Brain microvascular endothelial cell (primary cell): ENCODE results near the gene DDX31.

ENCODE experiments used
- DNase-seq: peaks from one replicate; pipeline ENCODE4 v3.0.0-alpha.2; 2020
- H3K27ac ChIP-seq: fragments of 250-450 bp; sonication (Bioruptor Pico); 2 replicates; pipeline ENCODE4 v1.5.1; 2020; ENCODE audit warnings: mild to moderate bottlenecking, moderate library complexity
- H3K27me3 ChIP-seq: fragments of 250-450 bp; sonication (Bioruptor Pico); replicated peaks from 2 replicates; pipeline ENCODE4 v1.5.1; 2020; ENCODE audit warnings: mild to moderate bottlenecking
- H3K36me3 ChIP-seq: fragments of 250-450 bp; sonication (Bioruptor Pico); replicated peaks from 2 replicates; pipeline ENCODE4 v1.5.1; 2020; ENCODE audit warnings: mild to moderate bottlenecking
- H3K4me3 ChIP-seq: 2 replicates; pipeline ENCODE4 v1.5.1; 2011; ENCODE audit warnings: low read depth, mild to moderate bottlenecking, control low read depth, low read length, moderate library complexity
- in situ Hi-C: cut with HindIII; loops from 2 replicates; pipeline ENCODE4 v1.10.0; 2017; ENCODE audit warnings: low sequenced_read_pairs, low pct_ligation_motif_present
- TF ChIP-seq, protein P1 (sequence below): IDR thresholded peaks from 2 replicates; pipeline ENCODE4 v1.5.1; 2011; ENCODE audit warnings: low read depth, mild to moderate bottlenecking, moderate library complexity, low read length, control low read depth, inconsistent platforms; ENCODE audit errors: missing control alignments

DDX31 gene

DNA sequence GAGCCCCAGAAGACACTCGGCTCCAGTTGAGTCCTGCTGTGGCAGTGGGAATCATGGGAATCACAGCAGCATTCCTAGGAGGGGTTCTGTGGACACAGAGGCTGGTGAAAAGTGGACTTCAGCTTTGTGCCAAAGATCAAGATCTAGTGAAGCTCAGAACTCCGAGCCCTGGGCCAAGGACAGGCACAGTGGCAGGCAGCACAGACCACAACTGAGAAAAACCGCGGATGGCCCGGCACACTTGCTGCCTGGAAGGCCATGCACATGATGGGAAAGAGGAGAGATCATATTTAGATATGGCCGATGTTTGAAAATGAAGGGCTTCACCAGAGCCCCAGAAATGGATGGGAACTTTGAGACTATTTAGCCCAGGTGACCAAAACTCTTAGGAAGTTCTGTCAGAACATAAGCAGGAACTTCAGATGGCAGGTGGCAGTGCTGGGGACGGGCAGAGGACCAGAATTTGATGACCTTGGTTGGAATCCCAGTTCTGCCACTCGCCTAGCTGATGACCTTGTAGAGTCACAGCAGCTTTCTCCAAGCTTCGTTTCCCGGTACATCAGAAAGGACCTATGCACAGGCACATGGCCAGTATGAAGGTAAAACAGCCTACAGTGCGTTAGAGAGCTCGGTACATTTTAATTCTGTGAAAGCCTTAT, 69.3 kb downstream of the DDX31 start:
- H3K27ac ChIP-seq, result no peak overlapping the region
- DNase-seq, result no peak
- peaks cover 2% of the 10 kb centered on the region for H3K36me3 ChIP-seq
- TF ChIP-seq, protein P1, sequence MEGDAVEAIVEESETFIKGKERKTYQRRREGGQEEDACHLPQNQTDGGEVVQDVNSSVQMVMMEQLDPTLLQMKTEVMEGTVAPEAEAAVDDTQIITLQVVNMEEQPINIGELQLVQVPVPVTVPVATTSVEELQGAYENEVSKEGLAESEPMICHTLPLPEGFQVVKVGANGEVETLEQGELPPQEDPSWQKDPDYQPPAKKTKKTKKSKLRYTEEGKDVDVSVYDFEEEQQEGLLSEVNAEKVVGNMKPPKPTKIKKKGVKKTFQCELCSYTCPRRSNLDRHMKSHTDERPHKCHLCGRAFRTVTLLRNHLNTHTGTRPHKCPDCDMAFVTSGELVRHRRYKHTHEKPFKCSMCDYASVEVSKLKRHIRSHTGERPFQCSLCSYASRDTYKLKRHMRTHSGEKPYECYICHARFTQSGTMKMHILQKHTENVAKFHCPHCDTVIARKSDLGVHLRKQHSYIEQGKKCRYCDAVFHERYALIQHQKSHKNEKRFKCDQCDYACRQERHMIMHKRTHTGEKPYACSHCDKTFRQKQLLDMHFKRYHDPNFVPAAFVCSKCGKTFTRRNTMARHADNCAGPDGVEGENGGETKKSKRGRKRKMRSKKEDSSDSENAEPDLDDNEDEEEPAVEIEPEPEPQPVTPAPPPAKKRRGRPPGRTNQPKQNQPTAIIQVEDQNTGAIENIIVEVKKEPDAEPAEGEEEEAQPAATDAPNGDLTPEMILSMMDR, result no peak
- in situ Hi-C loops, result no loop called here
- no peaks in the 10 kb centered on the region for H3K27me3 ChIP-seq
- no peak overlapping the region for H3K4me3 ChIP-seq

DNA sequence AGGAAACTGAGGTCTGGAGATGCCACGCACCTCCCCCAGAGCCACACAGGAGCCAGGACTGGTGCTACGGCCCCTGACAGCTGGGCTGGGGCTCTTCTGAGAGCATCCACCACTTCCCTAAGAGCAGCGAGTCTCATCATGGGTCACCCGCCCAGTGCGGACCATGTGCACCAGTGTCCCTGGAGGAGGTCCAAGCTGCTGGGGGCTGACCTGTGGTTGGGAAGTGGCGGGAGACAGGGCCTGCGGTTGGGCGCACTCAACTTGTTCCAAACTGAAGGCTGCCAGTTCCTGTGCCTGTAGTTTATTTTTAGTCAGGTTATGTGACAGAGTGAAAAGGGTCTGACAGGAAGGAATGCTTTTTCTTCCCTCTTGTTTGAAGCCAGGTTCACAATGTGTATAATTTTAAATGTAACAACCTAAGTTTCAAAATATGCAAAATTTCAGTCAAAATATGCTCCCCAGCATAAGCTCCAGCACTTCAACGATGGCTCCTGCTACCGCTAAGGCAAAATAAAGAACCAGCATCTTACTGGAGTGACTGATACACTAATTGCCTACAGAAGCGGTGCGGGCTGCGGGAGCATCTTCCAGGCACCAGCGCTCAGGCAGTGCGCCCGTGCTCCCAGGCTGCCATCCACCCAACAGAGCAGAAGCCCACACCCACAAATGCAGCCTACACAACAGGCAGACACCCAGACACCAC, 72.6 kb downstream of the DDX31 start:
- in situ Hi-C loops, result no loop called here
- no peaks in the 10 kb centered on the region for H3K27me3 ChIP-seq
- DNase-seq, result peak; percentile 20
- TF ChIP-seq, protein P1, result no peak
- H3K4me3 ChIP-seq, result no peak overlapping the region
- peaks cover 8% of the 10 kb centered on the region for H3K36me3 ChIP-seq
- no peak overlapping the region for H3K27ac ChIP-seq

DNA sequence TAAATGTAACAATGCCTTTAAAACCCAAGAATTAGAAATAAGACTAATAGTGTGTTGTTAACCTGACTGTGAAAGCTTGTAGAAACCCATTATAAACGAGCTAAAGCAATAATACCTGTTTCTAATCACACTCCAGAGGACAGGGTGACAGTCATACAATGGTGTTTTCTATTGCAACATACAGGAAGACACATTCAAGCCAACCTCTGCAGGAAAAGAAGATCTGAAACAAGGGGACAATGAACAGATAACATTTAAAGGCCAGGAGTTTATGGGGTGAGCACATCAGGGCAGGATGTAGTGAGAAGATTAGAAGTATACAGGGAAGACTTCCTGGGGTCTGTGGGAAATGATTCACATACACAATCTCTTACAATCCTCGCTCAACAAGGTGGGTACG, 73.6 kb downstream of the DDX31 start:
- TF ChIP-seq, protein P1, result no peak
- Histone ChIP-seq H3K36me3 (peaks cover 8% of the 10 kb centered on the region), H3K27me3 (peaks cover 1% of the 10 kb centered on the region), H3K27ac (no peak overlapping the region), H3K4me3 (no peak overlapping the region)
- DNase-seq, result no peak
- in situ Hi-C loops, result no loop called here

DNA sequence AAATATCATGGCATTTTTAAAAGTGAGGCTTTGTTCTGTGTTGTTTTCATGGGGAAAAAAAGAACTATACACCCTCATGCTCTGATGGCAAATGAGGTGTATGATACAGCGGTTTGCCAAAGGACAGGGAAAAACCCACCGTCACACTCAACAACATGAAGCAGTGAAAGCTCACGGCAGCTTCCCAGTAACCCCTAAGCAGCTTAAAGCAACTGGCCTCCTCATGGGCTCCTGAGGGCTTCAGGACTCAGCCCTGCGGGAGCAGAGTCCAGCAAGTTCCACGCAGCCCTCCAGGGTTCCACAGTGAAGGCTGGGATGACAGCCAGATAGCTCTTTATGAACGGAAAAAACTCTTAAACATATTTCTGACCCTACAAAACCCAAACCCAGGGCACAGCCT, 74.5 kb downstream of the DDX31 start:
- no peak for DNase-seq
- peaks cover 10% of the 10 kb centered on the region for H3K27me3 ChIP-seq
- no peak overlapping the region for H3K4me3 ChIP-seq
- peaks cover 6% of the 10 kb centered on the region for H3K36me3 ChIP-seq
- no peak overlapping the region for H3K27ac ChIP-seq
- TF ChIP-seq, protein P1, result no peak
- in situ Hi-C loops, result no loop called here

DNA sequence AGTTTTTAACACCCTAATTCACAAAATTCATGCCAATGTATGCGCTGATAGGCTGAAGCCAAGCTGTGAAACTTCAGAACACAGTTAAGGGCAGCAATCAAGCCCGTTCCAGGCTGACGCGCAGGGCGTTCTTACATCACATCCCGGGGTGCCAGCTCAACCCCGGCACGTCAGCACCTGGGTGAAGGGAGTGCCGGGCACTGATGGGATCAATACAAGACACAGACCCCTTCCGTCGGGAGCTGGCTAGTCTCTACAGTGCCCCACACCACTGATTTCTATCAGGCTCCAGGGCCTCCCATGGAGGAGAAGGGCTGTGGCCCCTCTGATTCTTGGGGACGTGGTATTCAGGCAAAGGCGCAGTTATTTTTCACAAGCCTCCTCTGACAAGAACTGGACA, 75.4 kb downstream of the DDX31 start:
- no peak for DNase-seq
- Histone ChIP-seq H3K36me3 (peaks cover 6% of the 10 kb centered on the region), H3K27me3 (peaks cover 17% of the 10 kb centered on the region), H3K4me3 (no peak overlapping the region), H3K27ac (no peak overlapping the region)
- in situ Hi-C loops, result no loop called here
- TF ChIP-seq, protein P1, result no peak
